ENCODE data around the gene TGM1. TPM values are rescaled to one million over a fixed set of nuclear protein-coding genes. Genes with fewer than 3 reads are reported as not detected.
"Not testable (repeated sequence)": the region's sequence is repeated elsewhere in the genome, so short reads cannot be mapped to it uniquely, and the experiment has no call there.

The TGM1 gene
- total and polyA plus RNA-seq, 2 donors (not counting 1 experiment from before 2014, with no cell fraction given), result 2.7 to 11.9 TPM

- Histone ChIP-seq H3K27me3 (replicated peaks in 1 of 4; ENCODE audit: control extremely low read depth in 1 of 4, control insufficient read depth in 3 of 4, insufficient read depth in 4 of 4, low read length in 3 of 4) (no peaks in the 10 kb centered on the region), H3K4me3 (ENCODE audit: control extremely low read depth in 1 of 5, extremely low read depth in 1 of 5, insufficient read depth in 1 of 5, low read depth in 2 of 5, low read length in 4 of 5) (no peak overlapping the region), H3K27ac (ENCODE audit: low read length in 2 of 2) (no peak overlapping the region), H3K9ac (ENCODE audit: low read length) (no peak overlapping the region), H3K79me2 (ENCODE audit: control insufficient read depth, insufficient read depth, low read length) (peaks cover 87% of the 10 kb centered on the region), H3K36me3 (replicated peaks in 1 of 2; ENCODE audit: control extremely low read depth in 1 of 2, control insufficient read depth in 1 of 2, extremely low read depth in 1 of 2, insufficient read depth in 2 of 2, low read length in 1 of 2) (peaks cover 0 to 8% of the 10 kb centered on the region in 2 experiments), H3K9me3 (ENCODE audit: control extremely low read depth in 1 of 3, control insufficient read depth in 2 of 3, insufficient read depth in 1 of 3, low read length in 2 of 3) (no peaks in the 10 kb centered on the region), H3K4me2 (replicated peaks; ENCODE audit: low read depth, low read length, poor library complexity, severe bottlenecking) (no peak overlapping the region), H2AFZ (ENCODE audit: insufficient read depth, low read depth, low read length, poor library complexity, severe bottlenecking) (no peak overlapping the region), H3K4me1 (ENCODE audit: control insufficient read depth in 2 of 2, insufficient read depth in 2 of 2, low read length in 2 of 2) (peaks cover 7% of the 10 kb centered on the region in 2 donors), H4K20me1 (ENCODE audit: control insufficient read depth, insufficient read depth, low read length, poor library complexity, severe bottlenecking) (peaks cover 27% of the 10 kb centered on the region)
- Mint-ChIP-seq H3K27ac (no peak overlapping the region), H3K9me3 (ENCODE audit: insufficient read depth) (no peaks in the 10 kb centered on the region), H3K4me1 (peaks cover 27% of the 10 kb centered on the region), H3K4me3 (no peak overlapping the region), H3K27me3 (no peaks in the 10 kb centered on the region)
- no CpG with 5 or more reads among the region's 1 CpG for WGBS (ENCODE audit: insufficient coverage)
- no peak for DNase-seq
- TF ChIP-seq EZH2 (IDR thresholded peaks at IDR 0.05; ENCODE audit: borderline replicate concordance, insufficient read depth, low read depth, low read length, poor library complexity, severe bottlenecking), result no peak
- no peak for TF ChIP-seq CTCF (IDR thresholded peaks at IDR 0.05)
- ChIA-PET CTCF (no interaction called here), POLR2A (no interaction called here)
- ATAC-seq (ENCODE audit: low read depth), result no peak
- intact Hi-C loops (cut with micrococcal nuclease), result no loop called here
Observed at GRCh38 chr14:24226473-24226872, 36.5 kb downstream of the TGM1 start.

- H2AFZ ChIP-seq (ENCODE audit: insufficient read depth, low read depth, low read length, poor library complexity, severe bottlenecking), result no peak overlapping the region
- no peak overlapping the region for H3K9ac ChIP-seq (ENCODE audit: low read length)
- DNase-seq (no peak), ATAC-seq (ENCODE audit: low read depth) (no peak)
- no peak overlapping the region for H3K4me2 ChIP-seq (replicated peaks; ENCODE audit: low read depth, low read length, poor library complexity, severe bottlenecking)
- H3K4me1 ChIP-seq (ENCODE audit: control insufficient read depth in 2 of 2, insufficient read depth in 2 of 2, low read length in 2 of 2), result no peaks in the 10 kb centered on the region
- H3K36me3 ChIP-seq (replicated peaks in 1 of 2; ENCODE audit: control extremely low read depth in 1 of 2, control insufficient read depth in 1 of 2, extremely low read depth in 1 of 2, insufficient read depth in 2 of 2, low read length in 1 of 2), result peaks cover 0 to 8% of the 10 kb centered on the region in 2 experiments
- H3K9me3 Mint-ChIP-seq (ENCODE audit: insufficient read depth), result no peaks in the 10 kb centered on the region
- 90% methylated on average over 6 of the region's 7 CpGs for WGBS (ENCODE audit: insufficient coverage)
- H3K27ac Mint-ChIP-seq, result no peak overlapping the region
- ChIA-PET POLR2A (no interaction called here), CTCF (interaction anchor here (0.8 to 3.2 kb wide), 2 partner anchors 17 to 83 kb away, joined by 3 to 9 read pairs; partner anchors contain the start of gene CIDEB)
- no peak overlapping the region for H3K4me3 Mint-ChIP-seq
- H3K9me3 ChIP-seq (ENCODE audit: control extremely low read depth in 1 of 3, control insufficient read depth in 2 of 3, insufficient read depth in 1 of 3, low read length in 2 of 3), result no peaks in the 10 kb centered on the region
- H3K27me3 ChIP-seq (replicated peaks in 1 of 4; ENCODE audit: control extremely low read depth in 1 of 4, control insufficient read depth in 3 of 4, insufficient read depth in 4 of 4, low read length in 3 of 4), result no peaks in the 10 kb centered on the region
- no peak overlapping the region for H3K4me3 ChIP-seq (ENCODE audit: control extremely low read depth in 1 of 5, extremely low read depth in 1 of 5, insufficient read depth in 1 of 5, low read depth in 2 of 5, low read length in 4 of 5)
- H4K20me1 ChIP-seq (ENCODE audit: control insufficient read depth, insufficient read depth, low read length, poor library complexity, severe bottlenecking), result peaks cover 29% of the 10 kb centered on the region
- no peaks in the 10 kb centered on the region for H3K27me3 Mint-ChIP-seq
- H3K27ac ChIP-seq (ENCODE audit: low read length in 2 of 2), result no peak overlapping the region
- H3K79me2 ChIP-seq (ENCODE audit: control insufficient read depth, insufficient read depth, low read length), result peaks cover 89% of the 10 kb centered on the region
- H3K4me1 Mint-ChIP-seq, result peaks cover 20% of the 10 kb centered on the region
- intact Hi-C loops (cut with micrococcal nuclease), result no loop called here
- TF ChIP-seq EZH2 (IDR thresholded peaks at IDR 0.05; ENCODE audit: borderline replicate concordance, insufficient read depth, low read depth, low read length, poor library complexity, severe bottlenecking) (no peak), CTCF (IDR thresholded peaks at IDR 0.05) (no peak)
Observed at GRCh38 chr14:24224618-24225071, 38.3 kb downstream of the TGM1 start.

- H3K27me3 Mint-ChIP-seq; H3K4me2 ChIP-seq (replicated peaks; ENCODE audit: low read depth, low read length, poor library complexity, severe bottlenecking); H3K9ac ChIP-seq (ENCODE audit: low read length); H3K27me3 ChIP-seq (replicated peaks in 1 of 4; ENCODE audit: control extremely low read depth in 1 of 4, control insufficient read depth in 3 of 4, insufficient read depth in 4 of 4, low read length in 3 of 4); H3K27ac ChIP-seq (ENCODE audit: low read length in 2 of 2); DNase-seq; H3K4me3 ChIP-seq (ENCODE audit: control extremely low read depth in 1 of 5, extremely low read depth in 1 of 5, insufficient read depth in 1 of 5, low read depth in 2 of 5, low read length in 4 of 5); H3K9me3 Mint-ChIP-seq (ENCODE audit: insufficient read depth); H3K4me1 ChIP-seq (ENCODE audit: control insufficient read depth in 2 of 2, insufficient read depth in 2 of 2, low read length in 2 of 2); ATAC-seq (ENCODE audit: low read depth); H2AFZ ChIP-seq (ENCODE audit: insufficient read depth, low read depth, low read length, poor library complexity, severe bottlenecking); intact Hi-C loops (cut with micrococcal nuclease); H3K27ac Mint-ChIP-seq; H3K9me3 ChIP-seq (ENCODE audit: control extremely low read depth in 1 of 3, control insufficient read depth in 2 of 3, insufficient read depth in 1 of 3, low read length in 2 of 3); H3K4me3 Mint-ChIP-seq; H3K36me3 ChIP-seq (replicated peaks in 1 of 2; ENCODE audit: control extremely low read depth in 1 of 2, control insufficient read depth in 1 of 2, extremely low read depth in 1 of 2, insufficient read depth in 2 of 2, low read length in 1 of 2): not testable (repeated sequence)
- peaks cover 87% of the 10 kb centered on the region for H3K79me2 ChIP-seq (ENCODE audit: control insufficient read depth, insufficient read depth, low read length)
- CTCF ChIA-PET, result interaction anchor here (3.2 kb wide), 1 partner anchor 85 kb away, joined by 9 read pairs; the partner anchor contains the start of gene CIDEB
- peaks cover 27% of the 10 kb centered on the region for H4K20me1 ChIP-seq (ENCODE audit: control insufficient read depth, insufficient read depth, low read length, poor library complexity, severe bottlenecking)
- peaks cover 16% of the 10 kb centered on the region for H3K4me1 Mint-ChIP-seq
- POLR2A ChIA-PET, result interaction anchor here (0.6 to 0.7 kb wide), 3 partner anchors 63 to 69 kb away, joined by 3 to 6 read pairs (median 4); no protein-coding TSS in a partner anchor
- WGBS (ENCODE audit: insufficient coverage), result 100% methylated on average over 1 of the region's 4 CpGs
Observed at GRCh38 chr14:24222987-24223386, 40.0 kb downstream of the TGM1 start.

Measured in B cell (primary cell).